Trophoblast cell (in vitro differentiated cells and primary cell): ENCODE data around the gene AGPAT3.

Source experiments
- DNase-seq, 2 donors: peaks; one replicate each; pipeline ENCODE4 v3.0.0-alpha.2; 2016
- H2AFZ ChIP-seq: 2 replicates; pipeline ENCODE4 v1.6.1; 2013; ENCODE audit warnings: low read length, moderate library complexity, mild to moderate bottlenecking; ENCODE audit not compliant: insufficient read depth, poor library complexity
- H2AK5ac ChIP-seq: 2 replicates; pipeline ENCODE4 v1.6.1; 2013; ENCODE audit warnings: mild to moderate bottlenecking, low read length
- H2BK120ac ChIP-seq: 2 replicates; pipeline ENCODE4 v1.6.1; 2013; ENCODE audit warnings: low read length, mild to moderate bottlenecking, moderate library complexity; ENCODE audit not compliant: insufficient read depth, poor library complexity
- H2BK12ac ChIP-seq: 2 replicates; pipeline ENCODE4 v1.6.1; 2013; ENCODE audit warnings: mild to moderate bottlenecking, low read length, moderate library complexity
- H2BK5ac ChIP-seq: 2 replicates; pipeline ENCODE4 v1.6.1; 2013; ENCODE audit warnings: low read length, low read depth, moderate library complexity, mild to moderate bottlenecking; ENCODE audit not compliant: poor library complexity
- H3K14ac ChIP-seq: 2 replicates; pipeline ENCODE4 v1.6.1; 2013; ENCODE audit warnings: mild to moderate bottlenecking, low read length
- H3K18ac ChIP-seq: 2 replicates; pipeline ENCODE4 v1.6.1; 2013; ENCODE audit warnings: mild to moderate bottlenecking, low read length
- H3K23ac ChIP-seq: 2 replicates; pipeline ENCODE4 v1.6.1; 2013; ENCODE audit warnings: low read length
- H3K27ac ChIP-seq: 2 replicates; pipeline ENCODE4 v1.5.1; 2013; ENCODE audit warnings: low read depth, mild to moderate bottlenecking, inconsistent platforms, low read length, moderate library complexity
- H3K27me3 ChIP-seq: 2 replicates; pipeline ENCODE4 v1.6.1; 2013; ENCODE audit warnings: inconsistent platforms, mild to moderate bottlenecking, low read length, moderate library complexity; ENCODE audit not compliant: insufficient read depth
- H3K36me3 ChIP-seq, 2 experiments: 1 replicate in 1 of 2; 2 replicates in 1 of 2; pipeline ENCODE4 v1.6.1; 2013; ENCODE audit warnings: low read length in 2 of 2, mild to moderate bottlenecking in 2 of 2, moderate library complexity in 1 of 2; ENCODE audit not compliant: insufficient read depth in 2 of 2, control insufficient read depth in 1 of 2
- H3K4ac ChIP-seq: 2 replicates; pipeline ENCODE4 v1.6.1; 2013; ENCODE audit warnings: low read depth, mild to moderate bottlenecking, low read length, moderate library complexity
- H3K4me1 ChIP-seq, 2 experiments: 1 replicate in 1 of 2; 2 replicates in 1 of 2; pipeline ENCODE4 v1.6.1; 2013; ENCODE audit warnings: low read length in 2 of 2, mild to moderate bottlenecking in 2 of 2, moderate library complexity in 1 of 2; ENCODE audit not compliant: insufficient read depth in 2 of 2, control insufficient read depth in 1 of 2
- H3K4me2 ChIP-seq: 2 replicates; pipeline ENCODE4 v1.6.1; 2013; ENCODE audit warnings: inconsistent platforms, mild to moderate bottlenecking, low read length, moderate library complexity
- H3K4me3 ChIP-seq: 2 replicates; pipeline ENCODE4 v1.5.1; 2013; ENCODE audit warnings: mild to moderate bottlenecking, low read depth, low read length, inconsistent platforms
- H3K79me1 ChIP-seq: one replicate; pipeline ENCODE4 v1.6.1; 2013; ENCODE audit warnings: low read length
- H3K79me2 ChIP-seq: 2 replicates; pipeline ENCODE4 v1.6.1; 2013; ENCODE audit warnings: low read length, mild to moderate bottlenecking; ENCODE audit not compliant: control insufficient read depth, insufficient read depth, poor library complexity
- H3K9ac ChIP-seq: 2 replicates; pipeline ENCODE4 v1.6.1; 2013; ENCODE audit warnings: mild to moderate bottlenecking, low read length
- H3K9me3 ChIP-seq: 2 replicates; pipeline ENCODE4 v1.6.1; 2013; ENCODE audit warnings: low read depth, mild to moderate bottlenecking, control low read depth, inconsistent platforms, low read length; ENCODE audit not compliant: insufficient read depth
- H4K12ac ChIP-seq: 2 replicates; pipeline ENCODE4 v1.6.1; 2013; ENCODE audit warnings: low read depth, mild to moderate bottlenecking, low read length, moderate library complexity
- H4K8ac ChIP-seq: 2 replicates; pipeline ENCODE4 v1.6.1; 2013; ENCODE audit warnings: low read depth, mild to moderate bottlenecking, low read length, moderate library complexity
- H4K91ac ChIP-seq: one replicate; pipeline ENCODE4 v1.6.1; 2013; ENCODE audit warnings: low read depth, mild to moderate bottlenecking, low read length, moderate library complexity
- WGBS: extraction: QIAGEN DNeasy Blood & Tissue Kit; methylation state at CpG from one replicate; pipeline ENCODE4 v1.1.7; 2013; ENCODE audit warnings: missing lambda C conversion rate; ENCODE audit not compliant: insufficient read length, insufficient coverage; ENCODE audit errors: extremely low coverage; 5-methylcytosine and 5-hydroxymethylcytosine counted together

AGPAT3 gene

DNA sequence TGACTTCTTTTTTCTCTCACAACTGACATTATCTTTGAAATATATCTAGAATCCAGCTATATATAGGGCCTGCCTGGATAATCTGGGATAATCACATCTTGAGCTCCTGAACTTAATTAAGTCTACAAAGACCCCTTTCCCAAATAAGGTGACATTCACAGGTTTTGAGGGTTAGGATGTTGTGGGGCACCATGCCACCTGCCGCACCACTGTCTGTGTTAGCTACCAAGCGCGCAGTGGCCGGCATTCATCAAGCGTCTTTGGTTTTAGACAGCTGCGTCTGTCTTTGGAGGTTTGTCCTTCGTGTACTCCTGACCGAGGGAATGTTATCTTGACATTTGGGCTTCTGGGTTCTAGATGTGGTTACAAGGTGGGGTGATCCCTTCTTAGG is 154.5 kb downstream of the AGPAT3 start:
- no peak overlapping the region for H2AFZ ChIP-seq
- no peak for DNase-seq
- WGBS, result no CpG with 5 or more reads among the region's 8 CpGs

DNA sequence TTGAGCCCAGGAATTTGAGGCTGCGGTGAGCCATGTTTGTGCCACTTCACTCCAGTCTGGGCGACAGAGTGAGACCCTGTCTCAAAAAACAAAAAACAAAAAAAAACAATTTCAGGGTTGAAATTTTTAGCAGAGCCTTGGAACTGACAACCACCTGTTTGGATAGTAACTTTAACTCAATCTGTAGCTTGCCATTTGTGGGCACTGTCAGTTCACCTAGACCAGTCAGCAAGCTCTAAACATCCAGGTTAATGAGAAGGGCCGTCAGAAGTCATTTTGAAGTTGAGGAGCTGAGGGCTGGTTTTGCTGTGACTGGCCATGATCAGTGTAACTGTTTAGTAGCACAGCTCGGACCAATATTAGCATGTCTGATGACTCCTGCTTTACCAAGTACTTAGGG is 155.5 kb downstream of the AGPAT3 start:
- no peak overlapping the region for H2BK12ac ChIP-seq
- no CpG with 5 or more reads among the region's 4 CpGs for WGBS
- no peak overlapping the region for H2BK120ac ChIP-seq
- H3K27ac ChIP-seq, result no peak overlapping the region
- no peak overlapping the region for H2BK5ac ChIP-seq
- H3K18ac ChIP-seq, result no peak overlapping the region
- no peaks in the 10 kb centered on the region for H3K79me1 ChIP-seq
- H4K12ac ChIP-seq, result no peak overlapping the region
- H3K9me3 ChIP-seq, result peaks cover 1% of the 10 kb centered on the region
- no peak overlapping the region for H3K4me2 ChIP-seq
- DNase-seq, result no peak
- H2AFZ ChIP-seq, result no peak overlapping the region
- no peak overlapping the region for H4K8ac ChIP-seq
- H3K27me3 ChIP-seq, result no peaks in the 10 kb centered on the region
- H3K14ac ChIP-seq, result no peak overlapping the region
- H3K23ac ChIP-seq, result no peak overlapping the region
- no peak overlapping the region for H3K4me3 ChIP-seq
- peak overlapping the region; percentile 59 for H3K4ac ChIP-seq
- H3K9ac ChIP-seq, result no peak overlapping the region
- H3K79me2 ChIP-seq, result peaks cover 16% of the 10 kb centered on the region
- H3K4me1 ChIP-seq, result peaks cover 2 to 5% of the 10 kb centered on the region in 2 experiments
- peaks cover 0 to 1% of the 10 kb centered on the region in 2 experiments for H3K36me3 ChIP-seq
- no peak overlapping the region for H4K91ac ChIP-seq
- no peak overlapping the region for H2AK5ac ChIP-seq

More for the DNA sequence above, 154.5 kb downstream of the AGPAT3 start:
- Histone ChIP-seq H3K4me1 (no peaks in the 10 kb centered on the region), H2BK120ac (no peak overlapping the region), H3K79me1 (no peaks in the 10 kb centered on the region), H3K36me3 (peaks cover 0 to 1% of the 10 kb centered on the region in 2 experiments), H3K79me2 (peaks cover 17% of the 10 kb centered on the region), H3K27ac (no peak overlapping the region), H3K14ac (no peak overlapping the region), H3K4ac (peak overlapping the region; percentile 98), H3K9ac (no peak overlapping the region), H4K12ac (no peak overlapping the region), H3K4me3 (no peak overlapping the region), H3K18ac (peak overlapping the region; percentile 37), H4K91ac (no peak overlapping the region), H2BK12ac (peak overlapping the region; percentile 22), H3K9me3 (no peaks in the 10 kb centered on the region), H3K4me2 (no peak overlapping the region), H3K27me3 (no peaks in the 10 kb centered on the region), H4K8ac (no peak overlapping the region), H2BK5ac (no peak overlapping the region), H3K23ac (no peak overlapping the region), H2AK5ac (no peak overlapping the region)

DNA sequence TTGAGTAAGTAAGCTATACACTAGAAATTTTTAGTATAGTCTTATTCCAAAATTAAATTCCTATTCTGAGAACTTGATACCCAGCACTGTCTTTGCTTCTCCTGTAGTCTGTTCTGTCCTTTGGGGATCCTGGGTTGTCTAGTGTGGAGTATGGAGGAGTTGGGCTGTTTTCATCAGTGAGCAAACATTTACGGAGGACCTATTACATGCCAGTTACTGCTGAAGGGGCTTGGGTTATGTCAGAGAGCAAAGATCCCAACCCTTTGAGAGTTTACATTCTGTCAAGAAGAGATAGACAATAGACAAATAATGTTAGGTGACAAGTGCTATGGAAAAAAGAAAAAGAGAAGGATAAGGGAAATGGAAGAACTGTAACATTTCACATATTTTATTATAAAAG is 156.0 kb downstream of the AGPAT3 start:
- H3K23ac ChIP-seq, result no peak overlapping the region
- peaks cover 2 to 10% of the 10 kb centered on the region in 2 experiments for H3K4me1 ChIP-seq
- peaks cover 0 to 1% of the 10 kb centered on the region in 2 experiments for H3K36me3 ChIP-seq
- H2BK12ac ChIP-seq, result no peak overlapping the region
- H4K91ac ChIP-seq, result no peak overlapping the region
- DNase-seq, result no peak
- no peaks in the 10 kb centered on the region for H3K27me3 ChIP-seq
- no peak overlapping the region for H3K4me2 ChIP-seq
- H2AFZ ChIP-seq, result no peak overlapping the region
- no peak overlapping the region for H4K8ac ChIP-seq
- no peak overlapping the region for H3K14ac ChIP-seq
- H3K4ac ChIP-seq, result no peak overlapping the region
- peaks cover 16% of the 10 kb centered on the region for H3K79me2 ChIP-seq
- WGBS, result no CpG with 5 or more reads among the region's 1 CpG
- no peak overlapping the region for H3K18ac ChIP-seq
- H3K79me1 ChIP-seq, result no peaks in the 10 kb centered on the region
- H3K27ac ChIP-seq, result no peak overlapping the region
- no peak overlapping the region for H4K12ac ChIP-seq
- H2AK5ac ChIP-seq, result no peak overlapping the region
- no peak overlapping the region for H2BK5ac ChIP-seq
- H3K4me3 ChIP-seq, result no peak overlapping the region
- no peak overlapping the region for H2BK120ac ChIP-seq
- H3K9ac ChIP-seq, result no peak overlapping the region
- H3K9me3 ChIP-seq, result peaks cover 1% of the 10 kb centered on the region

DNA sequence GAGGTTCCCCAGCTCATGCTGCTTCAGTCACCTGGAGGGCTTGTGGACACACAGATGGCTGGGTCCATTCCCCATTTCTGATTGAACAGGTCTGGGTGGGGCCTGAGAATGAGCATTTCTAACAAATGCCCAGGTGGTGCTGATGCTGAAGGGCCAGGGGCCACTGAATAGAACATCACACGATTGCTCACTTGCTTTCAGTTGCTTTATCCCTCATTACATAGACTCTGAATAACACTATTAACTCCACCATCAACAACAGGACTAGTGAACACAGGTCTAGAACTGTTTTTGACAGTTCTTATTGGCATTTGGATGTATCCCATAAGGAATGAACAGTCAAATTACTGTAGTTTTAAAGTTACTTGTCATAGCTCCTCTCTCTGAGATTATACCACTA is 159.2 kb downstream of the AGPAT3 start:
- no peak overlapping the region for H2BK5ac ChIP-seq

More for the DNA sequence above, 159.2 kb downstream of the AGPAT3 start:
- H3K4me2 ChIP-seq, result no peak overlapping the region
- no peak overlapping the region for H2BK120ac ChIP-seq
- H3K23ac ChIP-seq, result no peak overlapping the region
- no peak overlapping the region for H3K9ac ChIP-seq
- no peak overlapping the region for H2BK12ac ChIP-seq
- peaks cover 1% of the 10 kb centered on the region for H3K9me3 ChIP-seq
- no peak overlapping the region for H2AK5ac ChIP-seq
- no peaks in the 10 kb centered on the region for H3K27me3 ChIP-seq
- H4K8ac ChIP-seq, result no peak overlapping the region
- no peak overlapping the region for H4K91ac ChIP-seq
- WGBS, result no CpG with 5 or more reads among the region's 1 CpG
- H3K27ac ChIP-seq, result no peak overlapping the region
- H3K4ac ChIP-seq, result peak overlapping the region; percentile 53
- no peak overlapping the region for H3K14ac ChIP-seq
- no peak for DNase-seq
- H3K79me1 ChIP-seq, result no peaks in the 10 kb centered on the region
- peaks cover 2 to 11% of the 10 kb centered on the region in 2 experiments for H3K4me1 ChIP-seq
- H4K12ac ChIP-seq, result no peak overlapping the region
- H3K18ac ChIP-seq, result no peak overlapping the region
- peaks cover 0 to 1% of the 10 kb centered on the region in 2 experiments for H3K36me3 ChIP-seq
- H2AFZ ChIP-seq, result no peak overlapping the region
- H3K4me3 ChIP-seq, result no peak overlapping the region
- H3K79me2 ChIP-seq, result peaks cover 15% of the 10 kb centered on the region
